T-cell (primary cell): ENCODE data around the gene SWSAP1. TPM values are rescaled to one million over a fixed set of nuclear protein-coding genes. Genes with fewer than 3 reads are reported as not detected.
"Not testable (repeated sequence)": the region's sequence is repeated elsewhere in the genome, so short reads cannot be mapped to it uniquely, and the experiment has no call there.

Source experiments
- ATAC-seq, 4 experiments: fragments of 200-7000 bp in 3 of 4; fragments of 150-1000 bp in 1 of 4; cut with Tn5 transposase; replicated peaks in 1 of 4; 1 replicate in 3 of 4; 2 replicates in 1 of 4; pipeline ENCODE4 v1.10.0; 2021; ENCODE audit warnings: moderate library complexity in 3 of 4, mild to moderate bottlenecking in 2 of 4, moderate number of reproducible peaks in 1 of 4
- CTCF ChIA-PET, 2 donors: fragments of 300-600 bp; sonication (Branson Sonifier 250); formaldehyde crosslinking; loops; one replicate each; lab custom pipeline; 2022; ENCODE audit warnings: antibody characterized with exemption in 2 of 2; lab: Charles Lee
- POLR2A ChIA-PET, 2 donors: fragments of 300-600 bp; sonication (Branson Sonifier 250); formaldehyde crosslinking; loops; one replicate each; lab custom pipeline; 2022; ENCODE audit warnings: antibody characterized with exemption in 2 of 2; lab: Charles Lee
- DNase-seq, 35 experiments: peaks; one replicate each; pipeline versions ENCODE4 v3.0.0 to v3.0.0-alpha.2; 2013 to 2023
- H3K27ac ChIP-seq: one replicate; pipeline ENCODE4 v1.5.1; 2013; ENCODE audit warnings: low read length
- H3K27me3 ChIP-seq, 2 experiments: replicated peaks in 1 of 2; 1 replicate in 1 of 2; 2 replicates in 1 of 2; pipeline versions ENCODE4 v1.6.1 to v1.7.0; 2013; ENCODE audit warnings: low read length in 1 of 2, mixed read lengths in 1 of 2; ENCODE audit not compliant: control insufficient read depth in 2 of 2, insufficient read depth in 2 of 2; ENCODE audit errors: extremely low read depth in 1 of 2
- H3K36me3 ChIP-seq, 2 donors: 1 replicate in 1 of 2; 2 replicates in 1 of 2; pipeline versions ENCODE4 v1.6.1 to v1.7.0; 2013; ENCODE audit warnings: low read length in 1 of 2; ENCODE audit not compliant: control insufficient read depth in 2 of 2, insufficient read depth in 1 of 2; ENCODE audit errors: extremely low read depth in 1 of 2
- H3K4me1 ChIP-seq, 2 experiments: 1 replicate in 1 of 2; 2 replicates in 1 of 2; pipeline versions ENCODE4 v1.6.1 to v1.7.0; 2013; ENCODE audit warnings: low read length in 2 of 2, mixed read lengths in 1 of 2; ENCODE audit not compliant: insufficient read depth in 2 of 2, control insufficient read depth in 1 of 2; ENCODE audit errors: extremely low read depth in 1 of 2
- H3K4me3 ChIP-seq, 2 donors: 1 replicate in 1 of 2; 2 replicates in 1 of 2; pipeline versions ENCODE4 v1.5.1 to v1.7.0; 2013; ENCODE audit warnings: mild to moderate bottlenecking in 2 of 2, low read length in 1 of 2, moderate library complexity in 1 of 2; ENCODE audit not compliant: control insufficient read depth in 1 of 2; ENCODE audit errors: extremely low read depth in 1 of 2
- H3K9me3 ChIP-seq: 2 replicates; pipeline ENCODE4 v1.7.0; 2013
- H3K27ac Mint-ChIP-seq, 2 donors: one replicate each; pipeline ENCODE4 v1.8.0; 2020 to 2021; ENCODE audit warnings: mild to moderate bottlenecking in 2 of 2, mixed read lengths in 2 of 2
- H3K27me3 Mint-ChIP-seq, 2 donors: one replicate each; pipeline ENCODE4 v1.8.0; 2021 to 2022; ENCODE audit warnings: mixed read lengths in 2 of 2
- H3K36me3 Mint-ChIP-seq: one replicate; pipeline ENCODE4 v1.8.0; 2021; ENCODE audit warnings: mixed read lengths
- H3K4me1 Mint-ChIP-seq, 3 donors: one replicate each; pipeline ENCODE4 v1.8.0; 2020 to 2022; ENCODE audit warnings: mixed read lengths in 3 of 3, mild to moderate bottlenecking in 1 of 3
- H3K4me3 Mint-ChIP-seq, 3 donors: one replicate each; pipeline ENCODE4 v1.8.0; 2020 to 2022; ENCODE audit warnings: mild to moderate bottlenecking in 3 of 3, mixed read lengths in 3 of 3, moderate library complexity in 3 of 3
- H3K9me3 Mint-ChIP-seq, 3 donors: one replicate each; pipeline ENCODE4 v1.8.0; 2020 to 2022; ENCODE audit warnings: mixed read lengths in 3 of 3
- WGBS: methylation state at CpG from one replicate; pipeline ENCODE4 v1.1.5; 2013; ENCODE audit warnings: missing lambda C conversion rate; ENCODE audit not compliant: insufficient coverage; 5-methylcytosine and 5-hydroxymethylcytosine counted together
- total RNA-seq, 35 experiments: library from RNA in 6 of 35; stranded (reverse) in 6 of 35; fragments of 120-200 nt in 1 of 35; gene quantifications; one replicate each; pipeline versions ENCODE4 v1.2.1 to v1.2.4 and lab custom pipeline; 2013 to 2026

The SWSAP1 gene
- total RNA-seq, 5 donors from 2014 or later (not counting 1 experiment from before 2014, with no cell fraction given) = 1.6 to 5.5 (median 4.3) TPM

DNA sequence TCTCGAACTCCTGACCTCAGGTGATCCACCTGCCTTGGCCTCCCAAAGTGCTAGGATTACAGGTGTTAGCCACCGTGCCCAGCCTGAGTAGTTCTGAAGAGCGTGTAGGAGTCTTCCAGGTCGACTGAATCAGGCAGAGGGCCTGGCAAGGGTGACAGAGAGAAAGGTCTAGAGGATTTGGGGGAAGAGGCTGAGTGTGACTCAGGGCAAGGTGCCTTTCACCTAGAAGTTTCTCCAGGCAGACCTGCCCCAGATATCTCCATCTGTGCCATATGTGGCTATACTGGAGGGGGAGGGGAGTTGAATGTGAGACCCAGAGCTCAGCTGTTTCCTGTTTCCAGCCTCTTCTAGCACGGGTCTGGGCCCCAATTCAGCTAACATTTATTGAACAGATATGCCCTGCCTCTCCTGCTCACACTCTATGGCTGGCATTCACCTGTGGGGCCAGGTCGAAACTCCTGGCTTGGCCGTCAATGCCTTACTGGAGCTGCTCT is 26.9 kb upstream of the SWSAP1 start:
- Mint-ChIP-seq H3K27me3 (no peaks in the 10 kb centered on the region), H3K4me1 (peaks cover 27 to 33% (median 28%) of the 10 kb centered on the region in 3 donors), H3K4me3 (peak overlapping the region; percentile 93 to 97 (median 97)), H3K9me3 (peaks cover 3 to 5% (median 3%) of the 10 kb centered on the region in 3 donors), H3K27ac (peak overlapping the region in 1 of 2 donors; percentile 36), H3K36me3 (peaks cover 9% of the 10 kb centered on the region)
- H3K4me3 ChIP-seq = no peak overlapping the region
- WGBS = 52% methylated on average over 3 of the region's 7 CpGs
- no peak overlapping the region for H3K27ac ChIP-seq
- no peak for ATAC-seq
- H3K27me3 ChIP-seq = peaks cover 0 to 3% of the 10 kb centered on the region in 2 experiments
- no peak for DNase-seq
- H3K9me3 ChIP-seq = no peaks in the 10 kb centered on the region
- H3K36me3 ChIP-seq = peaks cover 0 to 4% of the 10 kb centered on the region in 2 donors
- ChIA-PET CTCF (interaction anchor here in 1 of 2 donors (1.8 kb wide), 1 partner anchor 34 kb away, joined by 18 read pairs; no protein-coding TSS in a partner anchor), POLR2A (interaction anchor here in 1 of 2 donors (1.3 kb wide), 1 partner anchor 28 kb away, joined by 3 read pairs; the partner anchor contains the start of gene SWSAP1)
- H3K4me1 ChIP-seq = peaks cover 4 to 27% of the 10 kb centered on the region in 2 experiments

GRCh38 chr19:11349171-11349570 is 25.3 kb upstream of the SWSAP1 start:
- Mint-ChIP-seq H3K27me3 (no peaks in the 10 kb centered on the region), H3K9me3 (peaks cover 3 to 5% (median 3%) of the 10 kb centered on the region in 3 donors), H3K36me3 (peaks cover 8% of the 10 kb centered on the region), H3K27ac (no peak overlapping the region), H3K4me3 (no peak overlapping the region), H3K4me1 (peaks cover 27 to 33% (median 29%) of the 10 kb centered on the region in 3 donors)
- no peak overlapping the region for H3K4me3 ChIP-seq
- no peaks in the 10 kb centered on the region for H3K36me3 ChIP-seq
- H3K27ac ChIP-seq = no peak overlapping the region
- DNase-seq (no peak), ATAC-seq (no peak)
- peaks cover 4 to 27% of the 10 kb centered on the region in 2 experiments for H3K4me1 ChIP-seq
- 92% methylated on average over 1 of the region's 4 CpGs for WGBS
- ChIA-PET POLR2A (interaction anchor here in 1 of 2 donors (0.6 kb wide), 1 partner anchor 227 kb away, joined by 3 read pairs; no protein-coding TSS in a partner anchor), CTCF (interaction anchor here in 1 of 2 donors (0.6 kb wide), 1 partner anchor 77 kb away, joined by 3 read pairs; no protein-coding TSS in a partner anchor)
- peaks cover 0 to 3% of the 10 kb centered on the region in 2 experiments for H3K27me3 ChIP-seq
- no peaks in the 10 kb centered on the region for H3K9me3 ChIP-seq

GRCh38 chr19:11354102-11354501 is 20.4 kb upstream of the SWSAP1 start:
- POLR2A ChIA-PET, H3K9me3 ChIP-seq, H3K27ac Mint-ChIP-seq, H3K36me3 Mint-ChIP-seq, H3K36me3 ChIP-seq, H3K9me3 Mint-ChIP-seq, CTCF ChIA-PET, ATAC-seq, H3K27ac ChIP-seq, H3K4me3 ChIP-seq, H3K27me3 Mint-ChIP-seq, DNase-seq: not testable (repeated sequence)
- H3K4me3 Mint-ChIP-seq = peak overlapping the region in 2 of 3 donors; percentile 43 to 84
- Histone ChIP-seq H3K27me3 (peaks cover 0 to 13% of the 10 kb centered on the region in 2 experiments), H3K4me1 (peaks cover 4 to 18% of the 10 kb centered on the region in 2 experiments)
- 100% methylated on average over 4 of the region's 4 CpGs for WGBS
- H3K4me1 Mint-ChIP-seq = peaks cover 9 to 21% (median 13%) of the 10 kb centered on the region in 3 donors

DNA sequence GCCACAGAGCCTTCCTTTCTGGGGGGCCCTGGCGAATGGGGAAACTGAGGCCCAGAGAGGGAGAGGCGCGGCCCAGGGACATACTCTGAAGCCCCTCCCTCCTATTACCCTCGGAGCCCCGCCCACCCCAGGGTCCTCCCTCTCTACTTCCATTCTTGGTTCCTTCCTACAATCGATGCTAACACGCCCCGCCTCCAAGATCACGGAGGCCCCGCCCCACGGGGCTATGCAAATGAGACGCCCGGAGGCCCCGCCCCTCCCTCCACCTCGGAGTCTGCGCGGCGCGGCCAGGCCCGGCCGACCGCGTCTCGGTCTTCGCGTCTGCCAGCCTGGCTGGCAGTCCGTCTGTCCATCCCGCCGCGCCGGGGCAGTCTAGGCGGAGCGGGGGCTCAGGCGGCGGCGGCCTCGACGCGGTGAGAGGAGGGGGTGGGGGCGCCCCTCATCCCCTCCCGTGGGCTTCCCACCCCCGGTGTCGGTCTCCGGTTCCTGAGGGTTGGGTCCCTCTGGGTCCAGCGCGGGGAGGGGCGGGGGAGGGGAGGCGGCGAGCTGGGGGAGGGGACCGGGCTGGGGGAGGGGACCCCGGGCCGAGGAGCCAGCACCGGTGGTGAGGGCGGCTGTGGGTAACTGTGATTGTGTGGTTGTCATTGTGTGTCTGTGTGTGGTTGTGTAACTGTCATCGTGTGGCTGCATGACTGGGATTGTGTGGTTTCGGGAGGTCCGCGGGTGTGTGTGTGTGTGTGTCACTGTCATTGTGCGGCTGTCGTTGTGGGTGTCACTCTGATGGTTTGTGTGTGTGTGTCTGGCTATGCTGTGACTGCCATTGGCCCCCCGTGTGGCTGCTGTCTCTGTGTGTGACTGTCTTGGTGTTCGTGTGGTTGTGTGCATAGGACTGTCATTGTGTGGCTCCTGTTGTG is 19.0 kb upstream of the SWSAP1 start, which contains the start of gene PLPPR2:
Gene PLPPR2, plus strand, starts transcription at position 273 of the 914 bp plus-strand sequence. CDS start 2,242 bp downstream, outside the sequence.
- Histone ChIP-seq H3K4me1 (peaks cover 4 to 18% of the 10 kb centered on the region in 2 experiments), H3K27ac (no peak within 1 kb of the TSS), H3K27me3 (peaks cover 0 to 13% of the 10 kb centered on the region in 2 experiments), H3K4me3 (peak within 1 kb of the TSS; percentile 26 to 35), H3K36me3 (no peaks in the 10 kb centered on the region), H3K9me3 (no peaks in the 10 kb centered on the region)
- Mint-ChIP-seq H3K27me3 (peaks cover 8 to 9% of the 10 kb centered on the region in 2 donors), H3K4me3 (peak within 1 kb of the TSS; percentile 65 to 84 (median 72)), H3K36me3 (no peaks in the 10 kb centered on the region), H3K9me3 (no peaks in the 10 kb centered on the region), H3K4me1 (peaks cover 9 to 21% (median 13%) of the 10 kb centered on the region in 3 donors), H3K27ac (no peak within 1 kb of the TSS)
- ATAC-seq (peak; percentile 80 to 97 (median 89)), DNase-seq (peak; percentile 49 to 89 (median 80))
- POLR2A ChIA-PET = no interaction called here
- 8% methylated on average over 35 of the region's 62 CpGs for WGBS
- CTCF ChIA-PET = no interaction called here

- Mint-ChIP-seq H3K9me3 (no peaks in the 10 kb centered on the region), H3K4me3 (peak overlapping the region; percentile 65 to 84 (median 72)), H3K36me3 (no peaks in the 10 kb centered on the region), H3K4me1 (peaks cover 9 to 21% (median 13%) of the 10 kb centered on the region in 3 donors), H3K27me3 (peaks cover 8 to 9% of the 10 kb centered on the region in 2 donors), H3K27ac (no peak overlapping the region)
- Histone ChIP-seq H3K4me3 (peak overlapping the region in 1 of 2 donors; percentile 35), H3K27me3 (peaks cover 0 to 13% of the 10 kb centered on the region in 2 experiments), H3K36me3 (no peaks in the 10 kb centered on the region), H3K9me3 (no peaks in the 10 kb centered on the region), H3K4me1 (peaks cover 4 to 18% of the 10 kb centered on the region in 2 experiments), H3K27ac (no peak overlapping the region)
- CTCF ChIA-PET = no interaction called here
- no peak for ATAC-seq
- WGBS = 93% methylated on average over 6 of the region's 6 CpGs
- no peak for DNase-seq
- POLR2A ChIA-PET = no interaction called here
Observed at GRCh38 chr19:11356074-11356397, 18.4 kb upstream of the SWSAP1 start.
